Measurements from ENCODE around the gene CBR1.

The CBR1 gene

DNA sequence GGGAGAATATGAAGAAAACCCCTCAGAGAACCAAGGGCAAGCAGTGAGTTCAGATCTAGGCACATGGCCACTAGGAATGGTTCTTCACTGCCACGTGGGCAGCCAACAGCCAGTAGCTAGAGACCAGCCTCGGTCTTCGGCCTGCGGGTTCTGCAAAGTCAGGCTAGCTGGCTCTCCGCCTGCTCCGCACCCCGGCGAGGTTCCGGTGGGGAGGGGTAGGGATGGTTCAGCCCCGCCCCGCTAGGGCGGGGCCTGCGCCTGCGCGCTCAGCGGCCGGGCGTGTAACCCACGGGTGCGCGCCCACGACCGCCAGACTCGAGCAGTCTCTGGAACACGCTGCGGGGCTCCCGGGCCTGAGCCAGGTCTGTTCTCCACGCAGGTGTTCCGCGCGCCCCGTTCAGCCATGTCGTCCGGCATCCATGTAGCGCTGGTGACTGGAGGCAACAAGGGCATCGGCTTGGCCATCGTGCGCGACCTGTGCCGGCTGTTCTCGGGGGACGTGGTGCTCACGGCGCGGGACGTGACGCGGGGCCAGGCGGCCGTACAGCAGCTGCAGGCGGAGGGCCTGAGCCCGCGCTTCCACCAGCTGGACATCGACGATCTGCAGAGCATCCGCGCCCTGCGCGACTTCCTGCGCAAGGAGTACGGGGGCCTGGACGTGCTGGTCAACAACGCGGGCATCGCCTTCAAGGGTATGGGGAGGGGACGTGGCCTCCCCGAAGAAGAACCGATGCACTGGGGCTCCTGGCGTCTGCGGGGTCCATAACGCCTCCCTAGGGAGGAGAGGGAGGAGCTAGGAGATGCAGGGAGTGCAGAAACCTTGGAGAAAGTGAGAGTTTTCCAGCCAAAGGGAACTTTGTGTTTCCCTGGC lies at the start of gene CBR1:
CBR1 (plus strand) TSS at position 312 of the 871 bp plus-strand sequence; CDS start at position 404, 92 bp downstream.
- DNase-seq, result peak; percentile 86 to 87

DNA sequence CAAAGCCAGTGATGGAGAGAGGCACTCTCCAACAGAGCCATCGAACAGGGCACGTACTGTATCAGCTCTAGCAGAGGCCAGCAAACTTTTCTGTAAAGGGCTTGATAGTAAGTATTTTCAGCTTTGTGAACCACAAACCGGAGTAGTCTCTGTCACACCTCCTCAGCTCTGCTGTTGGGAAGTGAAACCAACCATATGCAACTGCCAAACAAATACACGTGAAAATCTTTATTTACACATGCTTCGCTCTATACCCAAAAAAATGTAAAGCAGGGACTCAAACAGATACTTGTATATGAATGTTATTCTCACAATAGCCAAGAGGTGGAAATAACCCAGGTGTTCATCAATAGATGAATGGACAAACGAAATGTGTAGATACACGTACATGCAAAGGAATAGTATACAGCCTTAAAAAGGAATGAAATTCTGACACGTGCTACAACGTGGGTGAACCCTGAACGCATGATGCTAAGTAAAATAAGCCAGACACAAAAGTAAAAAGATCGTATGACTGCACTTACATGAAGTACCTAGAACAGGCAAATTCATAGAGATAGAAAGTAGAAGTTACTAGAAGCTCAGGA lies 48.5 kb upstream of the CBR1 start:
- no peak for DNase-seq

DNA sequence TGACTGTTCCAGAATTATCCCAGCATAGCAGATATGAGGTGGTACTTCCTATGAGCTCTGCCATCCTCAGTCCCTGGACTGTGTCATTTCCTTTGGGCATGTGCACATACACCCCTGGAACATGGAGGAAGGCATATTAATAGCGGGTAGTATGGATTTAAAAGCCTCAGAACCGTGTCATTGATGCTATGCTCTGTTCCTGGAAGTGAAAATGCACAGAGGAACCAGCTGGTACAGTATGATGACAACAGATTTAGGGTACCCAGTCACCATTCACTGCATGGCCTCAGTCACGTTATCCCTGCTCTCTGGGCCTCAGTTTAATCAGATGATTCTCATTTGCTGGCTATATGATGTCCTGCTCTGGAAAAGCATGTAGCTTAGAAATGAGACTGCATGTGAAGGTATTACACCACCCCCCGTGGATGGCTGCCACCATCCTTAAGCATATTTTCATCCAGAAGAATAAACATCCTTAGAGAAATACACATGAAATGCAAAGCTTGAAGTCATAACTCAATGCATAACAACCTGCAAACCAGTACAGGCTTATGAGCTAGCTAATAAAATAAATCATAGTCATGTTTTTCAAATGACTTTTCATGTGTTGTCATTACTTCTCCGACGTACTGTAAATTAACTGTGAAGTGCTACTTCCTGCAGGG lies 47.3 kb upstream of the CBR1 start:
- no peak for DNase-seq

DNA sequence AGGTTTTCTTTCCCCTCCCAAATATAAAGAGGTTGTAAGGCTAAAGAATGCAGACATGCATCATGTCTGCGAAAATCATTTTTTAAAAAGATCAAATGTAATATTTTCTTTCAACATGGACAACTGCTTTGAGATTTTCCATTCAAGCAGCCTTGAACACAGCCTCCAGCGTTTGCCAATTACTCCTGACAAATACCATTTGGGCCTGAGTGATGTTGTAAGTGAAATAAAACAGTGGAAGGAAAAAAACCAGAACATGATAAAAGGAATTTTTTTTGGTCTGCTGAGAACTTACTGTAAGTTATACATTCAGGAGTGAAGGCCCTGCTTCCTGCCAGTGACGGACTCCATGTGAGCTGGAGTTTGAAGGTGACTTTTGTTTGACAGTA lies 46.7 kb upstream of the CBR1 start:
- no peak for DNase-seq

DNA sequence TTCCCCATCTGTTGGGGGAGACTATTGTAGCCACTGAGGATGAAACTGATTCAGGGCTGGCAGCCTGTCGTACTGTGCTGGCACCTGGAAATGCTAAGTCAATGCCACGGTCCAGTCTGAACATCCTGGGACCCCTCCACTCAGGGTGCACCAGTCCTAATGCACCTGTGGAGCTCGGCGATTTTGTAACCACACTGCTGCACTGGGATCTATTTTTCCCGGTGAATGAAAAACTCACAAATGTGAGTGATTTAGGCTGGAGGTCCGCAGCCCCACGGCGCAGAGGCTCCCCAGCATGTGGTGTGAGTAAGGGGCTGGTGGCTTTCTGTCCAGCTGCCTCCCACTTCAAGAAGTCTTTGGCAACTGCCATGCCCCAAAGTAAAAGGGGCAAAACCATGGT lies 45.0 kb upstream of the CBR1 start:
- no peak for DNase-seq

DNA sequence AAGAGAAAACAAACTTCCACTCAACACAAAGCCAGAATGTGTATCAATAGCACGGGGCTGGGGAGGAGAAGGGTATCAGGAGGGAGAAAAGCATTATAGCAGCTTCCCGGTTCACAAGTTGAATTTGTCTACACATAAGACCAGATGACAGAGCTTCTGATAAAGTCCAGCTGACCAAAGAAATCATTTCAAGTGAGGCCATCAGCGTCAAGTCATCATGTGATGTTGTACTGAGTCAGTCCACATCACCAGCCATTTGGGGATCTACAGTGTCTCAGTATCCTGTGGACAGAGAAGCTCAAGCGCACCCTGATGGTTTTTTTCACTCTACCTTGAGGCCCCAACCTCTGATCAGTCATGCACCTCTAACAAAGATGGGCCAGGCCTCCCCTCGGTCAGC lies 42.5 kb upstream of the CBR1 start:
- no peak for DNase-seq

DNA sequence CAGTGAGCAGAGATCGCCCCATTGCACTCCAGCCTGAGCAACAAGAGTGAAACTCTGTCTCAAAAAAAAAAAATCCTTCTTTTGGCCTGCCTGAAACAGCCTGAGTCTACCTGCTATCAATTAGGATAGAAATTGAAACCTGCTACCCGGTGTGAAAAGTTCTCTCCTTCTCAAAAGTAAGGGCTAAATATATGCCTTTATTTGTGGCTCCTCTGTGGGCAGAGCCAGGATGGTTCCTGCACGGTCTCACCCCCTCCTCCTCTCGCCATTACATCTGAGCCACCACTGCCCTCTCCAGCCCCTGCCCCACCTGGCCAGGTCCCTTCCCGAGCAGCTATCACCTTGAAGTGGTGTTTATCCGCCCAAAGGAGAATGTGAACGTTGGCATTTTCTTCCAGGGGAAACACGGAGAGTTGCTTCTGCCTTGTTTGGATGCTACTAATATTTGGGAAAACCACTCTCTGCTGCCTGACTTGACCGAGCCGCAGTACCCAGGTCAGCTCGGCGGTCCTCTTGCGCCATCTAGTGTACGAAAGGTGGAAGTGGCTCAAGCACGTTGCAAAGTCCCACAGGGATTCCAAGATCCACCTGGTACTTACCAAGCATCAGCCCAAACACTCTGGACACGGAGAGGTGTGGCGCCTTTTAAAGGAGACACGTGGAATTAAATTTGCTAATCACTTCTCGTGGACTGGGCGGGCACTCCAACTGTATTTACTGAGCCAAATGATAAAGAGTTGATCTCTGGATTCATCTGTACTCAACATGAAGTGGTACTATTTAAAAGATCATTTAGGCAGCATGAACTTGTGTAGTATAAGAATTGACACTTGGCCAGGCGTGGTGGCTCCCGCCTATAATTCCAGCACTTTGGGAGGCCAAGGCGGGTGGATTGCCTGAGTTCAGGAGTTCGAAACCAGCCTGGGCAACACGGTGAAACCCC lies 41.4 kb upstream of the CBR1 start:
- peak; percentile 59 to 66 for DNase-seq

DNA sequence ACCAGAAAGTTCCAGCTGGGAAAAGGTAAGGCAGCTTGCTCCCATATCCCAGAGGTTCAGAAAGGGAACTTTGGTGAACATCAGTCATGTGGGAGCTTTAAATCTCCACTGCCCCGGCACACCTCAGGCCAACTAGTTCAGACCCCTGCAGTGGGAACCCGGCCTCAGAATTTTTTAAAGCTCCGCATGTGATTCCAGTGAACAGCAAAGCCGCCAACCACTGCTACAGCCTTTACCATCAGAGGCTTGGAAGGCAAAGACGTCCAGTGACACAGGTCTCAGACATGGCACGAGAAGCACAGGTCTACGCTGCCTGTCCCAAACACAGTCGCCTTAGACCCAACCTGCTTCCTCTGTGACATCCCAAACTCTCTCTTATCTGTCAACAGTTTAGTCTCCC lies 40.5 kb upstream of the CBR1 start:
- no peak for DNase-seq

DNA sequence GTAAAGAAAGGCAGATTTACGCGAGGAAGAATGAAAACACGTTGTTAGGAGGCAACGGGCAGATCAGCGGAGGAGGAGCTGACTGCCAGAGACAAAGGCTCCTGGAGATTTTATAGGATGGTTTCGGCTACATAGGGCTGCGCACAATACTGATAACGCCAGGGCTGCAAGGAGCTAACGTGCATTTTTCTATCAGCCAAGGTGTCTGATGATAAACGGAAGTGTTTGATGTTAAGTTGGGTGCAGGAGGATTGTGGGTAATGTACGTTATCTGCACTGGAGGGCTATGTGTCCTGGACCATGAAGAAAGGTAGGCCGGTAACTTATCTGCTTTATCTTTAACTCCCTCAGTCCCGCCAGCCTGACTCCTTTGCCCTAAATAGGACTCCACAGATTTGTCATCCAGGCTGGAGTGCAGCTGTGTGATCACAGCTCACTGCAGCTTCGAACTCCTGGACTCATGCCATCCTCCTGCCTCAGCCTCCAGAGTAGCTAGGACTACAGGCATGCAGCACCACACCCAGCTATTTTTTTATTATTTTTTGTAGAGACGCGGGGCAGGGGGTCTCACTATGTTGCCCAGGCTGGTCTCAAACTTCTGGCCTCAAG lies 39.1 kb upstream of the CBR1 start:
- DNase-seq, result no peak

DNA sequence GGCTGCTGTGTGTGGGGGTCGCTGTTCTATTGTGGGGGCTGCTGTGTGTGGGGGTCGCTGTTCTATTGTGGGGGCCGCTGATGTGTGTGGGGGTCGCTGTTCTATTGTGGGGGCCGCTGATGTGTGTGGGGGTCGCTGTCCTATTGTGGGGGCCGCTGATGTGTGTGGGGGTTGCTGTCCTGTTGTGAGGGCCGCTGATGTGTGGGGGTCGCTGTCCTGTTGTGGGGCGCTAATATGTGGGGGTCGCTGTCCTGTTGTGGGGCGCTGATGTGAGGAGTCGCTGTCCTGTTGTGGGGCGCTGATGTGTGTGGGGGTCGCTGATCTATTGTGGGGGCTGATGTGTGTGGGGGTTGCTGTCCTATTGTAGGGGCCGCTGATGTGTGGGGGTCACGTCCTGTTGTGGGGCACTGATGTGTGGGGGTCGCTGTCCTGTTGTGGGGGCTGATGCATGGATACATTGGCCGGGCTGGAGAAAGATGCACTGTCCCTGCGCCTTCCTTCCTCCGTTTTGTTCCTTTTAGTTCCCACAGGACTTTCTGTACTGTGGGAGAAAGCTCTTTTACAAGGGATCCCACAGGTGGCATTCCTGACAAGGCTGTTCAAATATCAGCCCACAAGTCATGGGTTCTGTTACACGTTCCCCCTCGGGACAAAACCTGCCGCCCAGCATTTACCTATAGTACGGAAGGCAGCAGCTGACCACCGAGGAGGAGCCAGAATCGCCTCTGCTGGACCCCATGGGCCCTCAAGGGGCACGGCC lies 37.0 kb upstream of the CBR1 start:
- no peak for DNase-seq

DNA sequence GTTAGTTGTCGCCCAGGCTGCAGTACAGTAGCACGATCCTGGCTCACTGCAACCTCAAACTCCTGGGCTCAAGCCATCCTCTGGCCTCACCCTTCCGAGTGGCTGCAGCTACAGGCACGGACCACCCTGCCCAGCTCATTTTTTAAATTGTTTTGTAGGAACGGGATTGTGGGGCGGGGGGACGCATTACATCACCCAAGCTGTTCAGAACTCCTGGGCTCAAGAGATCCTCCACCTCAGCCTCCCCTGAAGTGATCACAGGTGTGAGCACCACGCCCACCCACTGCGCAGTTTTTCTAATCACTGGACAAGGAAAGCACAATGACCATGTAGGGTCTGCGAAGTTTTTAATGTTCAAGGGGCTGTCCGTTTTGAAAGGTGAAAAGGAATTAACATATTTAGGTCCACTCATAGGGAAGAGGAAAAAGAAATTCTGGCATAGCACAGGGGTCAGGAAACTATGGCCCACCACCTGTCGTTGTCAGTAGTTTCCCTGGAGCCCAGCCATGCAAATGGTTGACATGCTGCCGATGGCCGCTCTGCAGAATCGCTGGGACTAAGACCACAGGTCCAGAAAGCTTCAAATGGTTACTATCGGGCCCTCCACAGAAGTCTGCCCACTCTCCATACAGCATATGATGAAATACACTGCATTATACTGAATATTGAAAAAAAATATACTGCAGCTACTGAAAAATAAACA lies 35.5 kb upstream of the CBR1 start:
- no peak for DNase-seq

DNA sequence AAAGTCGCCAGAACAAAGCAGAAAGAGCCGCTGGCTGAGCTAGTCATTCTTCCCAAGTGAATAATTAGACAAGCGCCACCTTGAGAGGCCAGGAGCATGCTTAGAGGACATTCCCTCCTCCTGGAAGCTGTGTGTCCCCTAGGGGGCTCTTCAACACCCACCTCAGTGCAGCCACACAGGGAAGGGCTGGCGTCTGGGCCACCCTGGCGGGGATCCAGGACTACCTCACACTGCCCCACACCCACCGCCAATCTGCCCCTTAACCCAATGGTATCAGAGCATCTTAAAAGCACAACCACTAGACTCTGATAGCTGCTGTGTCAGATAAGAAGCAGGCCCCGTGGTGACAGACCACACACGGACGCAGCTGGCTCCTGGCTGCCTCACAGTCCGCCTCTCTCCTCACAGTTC lies 34.4 kb upstream of the CBR1 start:
- DNase-seq, result no peak

DNA sequence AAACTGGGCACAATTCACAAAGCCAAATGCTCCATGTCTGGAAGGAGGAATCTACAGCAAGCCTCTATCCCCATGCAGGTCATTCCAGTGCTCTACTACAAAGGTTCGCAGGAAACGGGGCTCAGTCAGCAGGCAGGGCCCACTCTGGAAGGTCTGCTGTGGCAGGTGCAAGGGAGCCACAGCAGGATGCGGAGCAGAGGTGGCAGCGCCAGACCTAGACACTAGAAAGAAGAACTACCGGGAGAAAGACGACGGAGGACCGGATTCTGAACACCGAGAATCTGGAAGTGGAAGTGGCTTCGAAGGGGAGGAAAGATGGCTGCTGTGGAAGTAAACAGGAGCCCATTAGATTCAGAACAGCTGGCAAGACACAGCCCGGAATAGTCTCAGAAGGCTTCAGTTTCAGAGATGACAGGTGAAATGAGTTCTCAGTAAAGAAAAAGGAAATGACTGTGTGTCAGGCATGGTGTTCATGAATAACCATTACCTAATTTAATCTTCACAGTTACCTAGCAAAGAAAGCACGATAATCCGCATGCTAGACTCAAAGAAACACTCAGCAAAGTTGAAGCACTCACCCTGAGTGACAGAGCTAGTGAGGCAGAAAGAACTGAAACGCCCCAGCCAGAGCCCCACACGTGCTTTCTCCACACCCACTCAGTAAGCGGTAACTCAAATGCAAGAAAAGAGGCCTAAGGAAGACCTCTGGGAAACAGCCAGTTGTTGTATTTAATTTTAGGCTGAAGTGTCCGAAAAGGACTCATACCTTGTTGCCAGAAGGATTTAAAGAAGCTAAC lies 30.9 kb upstream of the CBR1 start:
- no peak for DNase-seq

DNA sequence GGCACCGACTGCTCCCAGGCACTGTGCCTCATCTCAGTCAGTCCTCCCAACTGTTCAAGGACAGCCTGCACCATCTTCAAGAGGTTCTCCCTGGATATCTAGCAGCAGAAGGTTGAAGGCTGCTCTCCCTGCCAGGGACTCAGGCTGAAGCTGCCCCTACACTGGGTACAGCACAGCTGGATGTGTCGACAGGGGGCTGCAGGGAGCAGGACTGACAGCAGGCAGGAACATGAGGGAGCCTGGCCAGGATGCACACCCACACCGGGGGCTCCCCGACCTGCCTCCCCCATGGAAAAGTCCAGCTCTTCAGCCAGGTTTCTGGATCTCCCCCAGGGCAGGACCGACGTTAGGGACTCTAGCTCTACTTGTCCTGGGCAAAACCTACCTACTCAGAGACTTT lies 30.0 kb upstream of the CBR1 start:
- DNase-seq, result no peak

DNA sequence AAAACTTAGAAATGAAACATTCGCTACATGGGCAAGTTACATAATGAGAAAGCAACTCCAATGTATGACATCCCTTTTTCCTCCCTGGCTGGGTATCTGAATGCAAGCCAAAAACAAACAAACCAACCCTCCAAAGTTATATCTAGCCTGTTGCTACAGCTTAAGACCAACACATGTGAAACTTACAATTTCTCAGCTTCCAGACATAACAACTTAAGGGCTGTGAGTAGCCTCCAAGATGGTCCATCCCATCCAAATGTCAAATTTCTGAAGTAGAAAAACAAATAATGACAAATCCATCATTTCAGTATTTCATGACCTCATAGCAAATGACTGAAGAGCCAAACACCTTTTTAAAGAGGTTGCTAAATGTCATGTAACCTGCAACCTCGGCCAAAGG lies 29.4 kb upstream of the CBR1 start:
- no peak for DNase-seq

DNA sequence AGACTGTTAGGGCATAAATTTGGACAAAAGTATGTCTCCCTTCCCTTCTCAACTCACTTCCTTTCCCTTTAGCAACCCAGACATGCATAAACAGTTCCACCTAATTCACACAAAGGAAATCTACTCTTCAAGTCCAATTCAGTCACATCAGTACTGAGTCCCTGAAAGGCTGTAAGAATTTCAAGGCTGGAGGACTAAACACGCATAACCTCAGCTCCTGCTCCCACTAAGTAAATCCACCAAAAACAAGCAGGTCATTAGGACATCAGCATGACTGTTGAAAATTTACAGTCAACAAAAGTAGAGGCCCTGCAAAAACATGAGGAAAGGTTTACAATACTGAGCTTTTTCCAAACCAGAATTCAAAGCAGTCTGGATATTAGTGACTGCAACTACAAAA lies 27.9 kb upstream of the CBR1 start:
- DNase-seq, result no peak

DNA sequence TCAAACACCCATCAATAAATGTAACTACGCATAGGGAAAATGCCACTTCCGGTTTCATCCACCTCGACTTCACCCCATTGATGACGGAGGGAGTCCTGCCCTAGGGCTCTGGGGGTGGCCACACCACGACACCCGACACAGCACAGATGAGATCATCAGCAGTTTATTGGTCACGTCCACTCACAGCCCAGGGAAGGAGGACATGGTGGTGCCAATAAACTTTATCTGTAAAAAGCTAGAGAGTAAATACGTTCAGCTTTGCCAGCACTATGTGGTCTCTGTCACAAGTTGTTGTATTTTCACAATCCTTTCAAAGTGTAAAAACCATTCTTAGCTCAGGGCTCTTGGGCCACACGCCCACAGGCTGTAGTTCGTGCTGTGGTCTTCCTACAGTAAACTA lies 25.8 kb upstream of the CBR1 start:
- no peak for DNase-seq

DNA sequence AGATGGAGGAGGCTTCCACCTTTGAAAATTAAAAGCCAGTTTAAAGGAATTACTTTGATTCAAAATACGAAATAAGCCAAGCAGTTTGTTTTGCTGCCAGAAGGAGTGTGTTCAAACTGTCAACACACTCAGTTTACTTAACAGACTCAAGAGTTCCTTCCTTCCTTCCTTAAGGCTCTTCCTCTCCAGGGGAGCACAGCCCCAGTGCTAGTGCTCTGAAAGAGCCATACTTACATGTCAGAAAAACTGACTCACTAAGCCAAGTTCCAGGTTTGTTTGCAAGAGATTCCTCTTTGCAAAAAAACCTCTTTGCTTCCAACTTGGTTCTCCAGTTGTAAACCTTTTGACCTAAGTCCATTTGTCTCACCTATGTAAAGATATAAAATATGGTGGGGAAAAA lies 23.8 kb upstream of the CBR1 start:
- DNase-seq, result no peak

DNA sequence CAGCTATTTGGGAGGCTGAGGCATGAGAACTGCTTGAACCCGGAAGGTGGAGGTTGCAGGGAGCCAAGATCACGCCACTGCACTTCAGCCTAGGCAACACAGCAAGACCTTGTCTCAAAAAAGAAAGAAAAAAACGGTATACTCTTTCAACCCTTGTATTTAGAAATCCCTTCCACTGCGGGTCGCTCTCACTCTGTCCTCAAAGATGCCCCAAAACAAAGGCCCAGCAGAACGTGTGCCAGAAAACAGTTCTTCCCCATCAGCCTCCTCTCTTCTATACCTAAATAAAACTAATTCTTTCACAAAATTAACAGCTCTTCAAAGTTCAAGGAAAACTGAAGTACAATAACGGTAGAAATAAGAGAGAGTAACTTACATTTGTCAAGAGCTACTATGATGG lies 22.7 kb upstream of the CBR1 start:
- no peak for DNase-seq

DNA sequence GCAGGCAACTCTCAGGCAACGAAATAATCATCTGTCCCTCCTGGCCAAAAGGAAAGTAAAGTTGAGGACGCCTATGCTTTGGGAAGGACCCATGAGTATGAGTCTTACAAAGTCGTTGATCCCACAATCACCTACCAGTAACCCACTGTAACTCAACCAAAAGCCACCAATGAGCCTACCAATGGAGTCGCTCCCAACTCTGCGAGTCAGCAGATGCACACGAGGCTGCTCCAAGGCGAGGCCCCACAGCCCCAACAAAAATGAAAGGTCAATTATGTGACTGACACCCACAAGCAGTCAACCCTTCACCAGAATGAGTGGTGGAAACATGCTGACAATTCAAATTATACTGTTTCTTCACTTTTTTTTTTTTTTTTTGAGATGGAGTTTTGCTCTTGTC lies 21.5 kb upstream of the CBR1 start:
- DNase-seq, result no peak
